Testis (tissue), 3 donors: ENCODE data around the gene RORB. TPM values are rescaled to one million over a fixed set of nuclear protein-coding genes. Genes with fewer than 3 reads are reported as not detected.

Experiments
- DNase-seq: peaks from one replicate; pipeline ENCODE4 v3.0.0-alpha.2; 2019
- H3K27ac ChIP-seq, 2 donors: fragments of 200-600 bp; sonication (generic); one replicate each; pipeline ENCODE4 v1.5.1; 2019
- H3K27me3 ChIP-seq: fragments of 200-600 bp; sonication (generic); one replicate; pipeline ENCODE4 v1.5.1; 2019
- H3K36me3 ChIP-seq: fragments of 200-600 bp; sonication (generic); one replicate; pipeline ENCODE4 v1.5.1; 2017; ENCODE audit warnings: low read depth; ENCODE audit errors: missing control alignments
- H3K4me1 ChIP-seq: fragments of 200-600 bp; sonication (generic); one replicate; pipeline ENCODE4 v1.5.1; 2019
- H3K4me3 ChIP-seq, 2 donors: fragments of 200-600 bp; sonication (generic); one replicate each; pipeline ENCODE4 v1.5.1; 2017 to 2019
- H3K9me3 ChIP-seq: fragments of 200-600 bp; sonication (generic); one replicate; pipeline ENCODE4 v1.5.1; 2017
- CTCF ChIP-seq, 3 experiments: fragments of 450-650 bp in 2 of 3; fragments of 200-600 bp in 1 of 3; sonication (generic) in 1 of 3; IDR thresholded peaks; one replicate each; pipeline ENCODE4 v1.5.1; 2016 to 2019; ENCODE audit warnings: antibody characterized with exemption in 3 of 3, mild to moderate bottlenecking in 2 of 3, moderate library complexity in 1 of 3
- POLR2A ChIP-seq: fragments of 450-650 bp; IDR thresholded peaks from one replicate; pipeline ENCODE4 v1.6.1; 2017; ENCODE audit warnings: antibody characterized with exemption, mild to moderate bottlenecking, moderate library complexity
- WGBS, 2 donors: methylation state at CpG; one replicate each; pipeline ENCODE4 v1.1.5; 2018; 5-methylcytosine and 5-hydroxymethylcytosine counted together
- intact Hi-C: fragments of 100-400 bp; cut with DNase I; formaldehyde crosslinking; loops from one replicate; pipeline ENCODE4 v1.15.1; 2023; ENCODE audit warnings: low total_unique reads
- polyA plus RNA-seq: library from polyadenylated mRNA; stranded (reverse); fragments of 350-450 nt; fragmentation: Illumina TruSeq; extraction: RNeasy Lipid Tissue Mini Kit (QIAGEN cat#74804); gene quantifications from one replicate; pipeline ENCODE4 v1.2.3, GENCODE V29; 2014; ENCODE audit warnings: low read depth, low replicate concordance; ENCODE audit not compliant: insufficient read depth
- total RNA-seq, 2 donors: library from RNA; depleted of rRNA; stranded (reverse); fragments of >200 nt; gene quantifications; one replicate each; pipeline ENCODE4 v1.2.3, GENCODE V29; 2016

The RORB gene
- total and polyA plus RNA-seq, 3 donors from 2014 or later: 0.87 to 1.5 (median 0.90) TPM

- Histone ChIP-seq H3K27me3 (no peaks in the 10 kb centered on the region), H3K4me3 (no peak overlapping the region), H3K27ac (no peak overlapping the region), H3K9me3 (no peaks in the 10 kb centered on the region), H3K4me1 (no peaks in the 10 kb centered on the region), H3K36me3 (no peaks in the 10 kb centered on the region)
- no peak for DNase-seq
- WGBS, 2 donors: 68 to 70% methylated on average over 9 of the region's 9 CpGs
- TF ChIP-seq POLR2A: no peak
- intact Hi-C loops: no loop called here
Measured at GRCh38 chr9:74519419-74519818, 22.3 kb downstream of the RORB start.

DNA sequence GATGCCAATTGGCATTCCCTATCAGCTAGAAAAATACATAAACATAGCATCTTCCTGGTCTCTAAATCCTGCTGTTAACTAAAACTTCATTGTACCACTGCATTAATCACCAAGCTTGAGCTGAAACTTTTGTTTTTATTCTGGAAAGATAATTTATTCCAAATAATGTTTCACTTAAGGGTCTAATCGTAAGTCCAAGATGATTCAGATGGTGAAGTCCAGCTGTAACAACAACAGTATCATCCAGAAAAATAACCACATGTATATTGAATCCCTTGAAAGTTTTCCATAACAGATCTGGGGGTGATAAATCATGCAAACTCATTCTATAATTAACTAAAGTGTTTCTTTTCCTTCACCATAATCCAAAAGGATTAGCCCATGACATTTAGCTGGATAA lies 23.9 kb downstream of the RORB start:
- Histone ChIP-seq H3K27ac (no peak overlapping the region), H3K4me3 (no peak overlapping the region), H3K9me3 (no peaks in the 10 kb centered on the region), H3K4me1 (no peaks in the 10 kb centered on the region), H3K36me3 (no peaks in the 10 kb centered on the region), H3K27me3 (no peaks in the 10 kb centered on the region)
- intact Hi-C loops: no loop called here
- DNase-seq: no peak
- no peak for TF ChIP-seq POLR2A
- no peak for TF ChIP-seq CTCF (IDR thresholded peaks at IDR 0.05)
- WGBS, 2 donors: 45 to 62% methylated on average over 1 of the region's 1 CpG

DNA sequence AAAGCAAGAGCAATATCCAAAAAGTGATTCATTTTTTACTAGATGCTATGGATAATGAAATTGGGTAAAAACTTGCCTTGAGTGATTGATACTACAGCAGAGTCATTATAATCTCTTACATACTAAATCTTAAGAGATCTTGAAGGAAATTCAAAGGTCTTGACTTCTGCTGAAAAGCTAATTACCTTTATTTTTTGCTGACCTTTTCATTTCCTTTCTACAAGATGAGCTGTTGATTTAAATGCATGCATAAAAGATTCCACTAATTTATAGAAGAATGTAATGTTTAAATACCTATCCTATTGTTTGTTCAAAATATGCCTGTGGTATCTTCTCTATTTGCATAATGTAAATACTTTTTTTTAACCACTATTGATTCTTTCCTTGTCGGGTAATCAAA lies 27.2 kb downstream of the RORB start:
- H3K27me3 ChIP-seq: no peaks in the 10 kb centered on the region
- TF ChIP-seq CTCF (IDR thresholded peaks at IDR 0.05) (no peak), POLR2A (no peak)
- H3K36me3 ChIP-seq: no peaks in the 10 kb centered on the region
- H3K4me1 ChIP-seq: no peaks in the 10 kb centered on the region
- intact Hi-C loops: no loop called here
- no peak for DNase-seq
- WGBS, 2 donors: 71 to 72% methylated on average over 1 of the region's 1 CpG
- no peaks in the 10 kb centered on the region for H3K9me3 ChIP-seq
- no peak overlapping the region for H3K4me3 ChIP-seq
- no peak overlapping the region for H3K27ac ChIP-seq

- no peaks in the 10 kb centered on the region for H3K36me3 ChIP-seq
- no peak overlapping the region for H3K27ac ChIP-seq
- DNase-seq: no peak
- no peaks in the 10 kb centered on the region for H3K4me1 ChIP-seq
- WGBS, 2 donors: 69 to 82% methylated on average over 2 of the region's 2 CpGs
- H3K9me3 ChIP-seq: no peaks in the 10 kb centered on the region
- no peak for TF ChIP-seq POLR2A
- no peak for TF ChIP-seq CTCF (IDR thresholded peaks at IDR 0.05)
- no peaks in the 10 kb centered on the region for H3K27me3 ChIP-seq
- no peak overlapping the region for H3K4me3 ChIP-seq
- intact Hi-C loops: no loop called here
Measured at GRCh38 chr9:74526215-74526614, 29.1 kb downstream of the RORB start.

- H3K9me3 ChIP-seq: no peaks in the 10 kb centered on the region
- intact Hi-C loops: no loop called here
- no peaks in the 10 kb centered on the region for H3K4me1 ChIP-seq
- TF ChIP-seq CTCF (IDR thresholded peaks at IDR 0.05) (no peak), POLR2A (no peak)
- H3K27ac ChIP-seq: no peak overlapping the region
- H3K27me3 ChIP-seq: no peaks in the 10 kb centered on the region
- DNase-seq: no peak
- H3K4me3 ChIP-seq: no peak overlapping the region
- no peaks in the 10 kb centered on the region for H3K36me3 ChIP-seq
- WGBS, 2 donors: 75 to 78% methylated on average over 5 of the region's 5 CpGs
Measured at GRCh38 chr9:74527718-74528117, 30.6 kb downstream of the RORB start.
